ENCODE data around the gene DBT. TPM values are rescaled to one million over a fixed set of nuclear protein-coding genes. Genes with fewer than 3 reads are reported as not detected.

The DBT gene
- total RNA-seq, 2 donors from 2014 or later: 5.3 to 7.7 TPM

DNA sequence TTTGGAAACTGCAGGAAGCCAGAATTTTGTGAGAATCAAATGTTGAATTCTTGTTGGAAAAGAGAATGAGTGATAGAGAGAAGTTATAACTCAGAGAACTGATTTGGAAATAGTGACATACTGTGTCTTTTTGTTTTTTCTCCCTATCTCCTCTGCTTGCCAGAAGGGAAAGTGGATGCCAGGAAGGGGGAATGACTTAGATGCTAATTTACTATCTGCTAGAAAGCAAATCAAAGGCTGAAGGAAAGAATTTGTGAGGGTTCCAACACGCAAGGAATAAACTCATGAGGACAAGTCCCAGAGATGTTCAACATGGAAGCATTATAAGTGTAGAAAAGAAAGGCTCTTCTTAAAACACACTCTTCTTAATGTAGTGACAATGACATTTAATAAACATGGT is 51.0 kb downstream of the DBT start:
- TF ChIP-seq, protein P1, sequence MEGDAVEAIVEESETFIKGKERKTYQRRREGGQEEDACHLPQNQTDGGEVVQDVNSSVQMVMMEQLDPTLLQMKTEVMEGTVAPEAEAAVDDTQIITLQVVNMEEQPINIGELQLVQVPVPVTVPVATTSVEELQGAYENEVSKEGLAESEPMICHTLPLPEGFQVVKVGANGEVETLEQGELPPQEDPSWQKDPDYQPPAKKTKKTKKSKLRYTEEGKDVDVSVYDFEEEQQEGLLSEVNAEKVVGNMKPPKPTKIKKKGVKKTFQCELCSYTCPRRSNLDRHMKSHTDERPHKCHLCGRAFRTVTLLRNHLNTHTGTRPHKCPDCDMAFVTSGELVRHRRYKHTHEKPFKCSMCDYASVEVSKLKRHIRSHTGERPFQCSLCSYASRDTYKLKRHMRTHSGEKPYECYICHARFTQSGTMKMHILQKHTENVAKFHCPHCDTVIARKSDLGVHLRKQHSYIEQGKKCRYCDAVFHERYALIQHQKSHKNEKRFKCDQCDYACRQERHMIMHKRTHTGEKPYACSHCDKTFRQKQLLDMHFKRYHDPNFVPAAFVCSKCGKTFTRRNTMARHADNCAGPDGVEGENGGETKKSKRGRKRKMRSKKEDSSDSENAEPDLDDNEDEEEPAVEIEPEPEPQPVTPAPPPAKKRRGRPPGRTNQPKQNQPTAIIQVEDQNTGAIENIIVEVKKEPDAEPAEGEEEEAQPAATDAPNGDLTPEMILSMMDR (IDR thresholded peaks at IDR 0.05): no peak
- DNase-seq (ENCODE audit: low spot score) (no peak), ATAC-seq (ENCODE audit: insufficient number of reproducible peaks, low FRiP score, low read depth) (no peak)
- Histone ChIP-seq H3K27me3 (replicated peaks; ENCODE audit: insufficient read depth) (no peaks in the 10 kb centered on the region), H3K36me3 (peaks cover 47% of the 10 kb centered on the region), H3K4me1 (ENCODE audit: control insufficient read depth in 1 of 2, low read depth in 2 of 2) (no peaks in the 10 kb centered on the region), H3K9me3 (no peaks in the 10 kb centered on the region), H3K4me3 (no peak overlapping the region), H3K27ac (no peak overlapping the region)

GRCh38 chr1:100188617-100189016 is 61.0 kb downstream of the DBT start:
- H3K27ac ChIP-seq: no peak overlapping the region
- H3K4me1 ChIP-seq (ENCODE audit: control insufficient read depth in 1 of 2, low read depth in 2 of 2): no peaks in the 10 kb centered on the region
- no peaks in the 10 kb centered on the region for H3K27me3 ChIP-seq (replicated peaks; ENCODE audit: insufficient read depth)
- H3K4me3 ChIP-seq: no peak overlapping the region
- no peak for ATAC-seq (ENCODE audit: insufficient number of reproducible peaks, low FRiP score, low read depth)
- no peaks in the 10 kb centered on the region for H3K36me3 ChIP-seq
- H3K9me3 ChIP-seq: no peaks in the 10 kb centered on the region
- TF ChIP-seq, protein P1 (IDR thresholded peaks at IDR 0.05): no peak
- DNase-seq (ENCODE audit: low spot score): no peak

DNA sequence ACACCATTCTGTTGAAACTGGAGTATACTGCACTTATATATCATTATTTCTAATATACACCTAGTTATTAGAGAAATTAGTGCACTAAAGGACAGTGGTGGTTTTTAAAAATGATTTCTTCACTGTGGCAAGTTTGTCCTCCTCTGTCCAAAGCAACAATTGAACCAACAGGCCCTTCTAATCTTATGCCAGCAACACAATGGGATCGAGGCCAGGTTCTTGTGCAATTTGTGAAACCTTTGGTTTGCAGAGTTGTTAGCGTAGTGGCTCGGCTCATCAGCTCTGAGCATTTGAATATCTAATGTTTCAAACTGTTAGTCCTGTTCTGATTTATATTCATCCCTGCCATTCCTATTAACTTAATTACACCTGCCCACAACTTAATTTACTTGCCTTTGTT is 61.7 kb downstream of the DBT start:
- Histone ChIP-seq H3K36me3 (no peaks in the 10 kb centered on the region), H3K9me3 (no peaks in the 10 kb centered on the region), H3K27ac (no peak overlapping the region), H3K4me1 (ENCODE audit: control insufficient read depth in 1 of 2, low read depth in 2 of 2) (no peaks in the 10 kb centered on the region), H3K27me3 (replicated peaks; ENCODE audit: insufficient read depth) (no peaks in the 10 kb centered on the region), H3K4me3 (no peak overlapping the region)
- ATAC-seq (ENCODE audit: insufficient number of reproducible peaks, low FRiP score, low read depth) (no peak), DNase-seq (ENCODE audit: low spot score) (no peak)
- TF ChIP-seq, protein P1 (IDR thresholded peaks at IDR 0.05): no peak

GRCh38 chr1:100184536-100184935 is 65.1 kb downstream of the DBT start:
- Histone ChIP-seq H3K4me1 (ENCODE audit: control insufficient read depth in 1 of 2, low read depth in 2 of 2) (no peaks in the 10 kb centered on the region), H3K27me3 (replicated peaks; ENCODE audit: insufficient read depth) (no peaks in the 10 kb centered on the region), H3K4me3 (no peak overlapping the region), H3K27ac (no peak overlapping the region), H3K9me3 (no peaks in the 10 kb centered on the region), H3K36me3 (no peaks in the 10 kb centered on the region)
- no peak for ATAC-seq (ENCODE audit: insufficient number of reproducible peaks, low FRiP score, low read depth)
- DNase-seq (ENCODE audit: low spot score): no peak
- TF ChIP-seq, protein P1 (IDR thresholded peaks at IDR 0.05): no peak

GRCh38 chr1:100183370-100183769 is 66.3 kb downstream of the DBT start:
- Histone ChIP-seq H3K27me3 (replicated peaks; ENCODE audit: insufficient read depth) (no peaks in the 10 kb centered on the region), H3K4me3 (no peak overlapping the region), H3K36me3 (no peaks in the 10 kb centered on the region), H3K4me1 (ENCODE audit: control insufficient read depth in 1 of 2, low read depth in 2 of 2) (no peaks in the 10 kb centered on the region), H3K27ac (no peak overlapping the region), H3K9me3 (no peaks in the 10 kb centered on the region)
- DNase-seq (ENCODE audit: low spot score) (no peak), ATAC-seq (ENCODE audit: insufficient number of reproducible peaks, low FRiP score, low read depth) (no peak)
- TF ChIP-seq, protein P1 (IDR thresholded peaks at IDR 0.05): no peak
